ENCODE results near the gene ID2.

- TF ChIP-seq CTCF (IDR thresholded peaks at IDR 0.05) (no peak), EZH2 (IDR thresholded peaks at IDR 0.05; ENCODE audit: borderline replicate concordance, insufficient read depth, low read depth, low read length, poor library complexity, severe bottlenecking) (no peak)
Measured at GRCh38 chr2:8679827-8680731, 1.8 kb upstream of the ID2 start.

All from B cell (primary cell).